T-helper 17 cell (primary cell): ENCODE results near the gene ADAMTS2. TPM values are rescaled to one million over a fixed set of nuclear protein-coding genes. Genes with fewer than 3 reads are reported as not detected.

Experiments used
- ATAC-seq: fragments of 150-1000 bp; cut with Tn5 transposase; 2 replicates; pipeline ENCODE4 v1.10.0; 2021; ENCODE audit warnings: mild to moderate bottlenecking, moderate library complexity
- DNase-seq, 3 donors: peaks; one replicate each; pipeline versions ENCODE4 v3.0.0 to v3.0.0-alpha.2; 2020 to 2021
- H3K9me3 ChIP-seq: one replicate; pipeline ENCODE4 v1.7.0; 2013; ENCODE audit warnings: low read length, mild to moderate bottlenecking; ENCODE audit not compliant: control insufficient read depth, poor library complexity, severe bottlenecking
- H3K27ac Mint-ChIP-seq: one replicate; pipeline ENCODE4 v1.8.0; 2022; ENCODE audit warnings: mild to moderate bottlenecking, moderate library complexity, mixed read lengths
- H3K27me3 Mint-ChIP-seq: one replicate; pipeline ENCODE4 v1.8.0; 2022; ENCODE audit warnings: mixed read lengths
- H3K36me3 Mint-ChIP-seq: one replicate; pipeline ENCODE4 v1.8.0; 2022; ENCODE audit warnings: low read depth, mixed read lengths
- H3K4me1 Mint-ChIP-seq: one replicate; pipeline ENCODE4 v1.8.0; 2022; ENCODE audit warnings: mild to moderate bottlenecking, mixed read lengths
- H3K4me3 Mint-ChIP-seq: one replicate; pipeline ENCODE4 v1.8.0; 2022; ENCODE audit warnings: mild to moderate bottlenecking, moderate library complexity, mixed read lengths
- total RNA-seq, 4 donors: library from RNA in 2 of 4; stranded (reverse) in 2 of 4; gene quantifications; one replicate each; pipeline ENCODE4 v1.2.3 and lab custom pipeline; 2022 to 2026

The ADAMTS2 gene
- total RNA-seq, 2 donors from 2014 or later, result not detected

- ATAC-seq (no peak), DNase-seq (no peak)
- no peaks in the 10 kb centered on the region for H3K4me1 Mint-ChIP-seq
- no peak overlapping the region for H3K4me3 Mint-ChIP-seq
- H3K9me3 ChIP-seq, result no peaks in the 10 kb centered on the region
- H3K27ac Mint-ChIP-seq, result no peak overlapping the region
- H3K27me3 Mint-ChIP-seq, result no peaks in the 10 kb centered on the region
- H3K36me3 Mint-ChIP-seq, result no peaks in the 10 kb centered on the region
Observed at GRCh38 chr5:179303451-179304200, 41.6 kb downstream of the ADAMTS2 start.

GRCh38 chr5:179302499-179303185 lies 42.6 kb downstream of the ADAMTS2 start:
- DNase-seq (no peak), ATAC-seq (no peak)
- Mint-ChIP-seq H3K4me1 (no peaks in the 10 kb centered on the region), H3K27ac (no peak overlapping the region), H3K36me3 (no peaks in the 10 kb centered on the region), H3K27me3 (no peaks in the 10 kb centered on the region), H3K4me3 (no peak overlapping the region)
- no peaks in the 10 kb centered on the region for H3K9me3 ChIP-seq

GRCh38 chr5:179301796-179302195 lies 43.5 kb downstream of the ADAMTS2 start:
- no peak for ATAC-seq
- H3K4me3 Mint-ChIP-seq, result no peak overlapping the region
- H3K4me1 Mint-ChIP-seq, result no peaks in the 10 kb centered on the region
- H3K27me3 Mint-ChIP-seq, result no peaks in the 10 kb centered on the region
- DNase-seq, result no peak
- H3K27ac Mint-ChIP-seq, result no peak overlapping the region
- no peaks in the 10 kb centered on the region for H3K36me3 Mint-ChIP-seq
- H3K9me3 ChIP-seq, result no peaks in the 10 kb centered on the region

- Mint-ChIP-seq H3K27ac (no peak overlapping the region), H3K27me3 (no peaks in the 10 kb centered on the region), H3K36me3 (no peaks in the 10 kb centered on the region), H3K4me3 (no peak overlapping the region), H3K4me1 (no peaks in the 10 kb centered on the region)
- DNase-seq (no peak), ATAC-seq (no peak)
- H3K9me3 ChIP-seq, result no peaks in the 10 kb centered on the region
Observed at GRCh38 chr5:179301376-179301775, 43.9 kb downstream of the ADAMTS2 start.

- no peak for ATAC-seq
- DNase-seq, result no peak
- Mint-ChIP-seq H3K36me3 (no peaks in the 10 kb centered on the region), H3K4me1 (no peaks in the 10 kb centered on the region), H3K27me3 (peaks cover 5% of the 10 kb centered on the region), H3K4me3 (no peak overlapping the region), H3K27ac (no peak overlapping the region)
- no peaks in the 10 kb centered on the region for H3K9me3 ChIP-seq
Observed at GRCh38 chr5:179300581-179301180, 44.6 kb downstream of the ADAMTS2 start.

GRCh38 chr5:179298181-179298993 lies 46.9 kb downstream of the ADAMTS2 start:
- Mint-ChIP-seq H3K27me3 (peaks cover 10% of the 10 kb centered on the region), H3K4me1 (no peaks in the 10 kb centered on the region), H3K27ac (no peak overlapping the region), H3K4me3 (no peak overlapping the region), H3K36me3 (no peaks in the 10 kb centered on the region)
- DNase-seq, result no peak
- ATAC-seq, result no peak
- H3K9me3 ChIP-seq, result no peaks in the 10 kb centered on the region

- H3K36me3 Mint-ChIP-seq, result no peaks in the 10 kb centered on the region
- H3K9me3 ChIP-seq, result no peaks in the 10 kb centered on the region
- no peak overlapping the region for H3K27ac Mint-ChIP-seq
- H3K27me3 Mint-ChIP-seq, result peaks cover 10% of the 10 kb centered on the region
- ATAC-seq (no peak), DNase-seq (no peak)
- no peak overlapping the region for H3K4me3 Mint-ChIP-seq
- H3K4me1 Mint-ChIP-seq, result no peaks in the 10 kb centered on the region
Observed at GRCh38 chr5:179297486-179298180, 47.6 kb downstream of the ADAMTS2 start.

- no peak overlapping the region for H3K4me3 Mint-ChIP-seq
- H3K27ac Mint-ChIP-seq, result no peak overlapping the region
- H3K4me1 Mint-ChIP-seq, result no peaks in the 10 kb centered on the region
- H3K27me3 Mint-ChIP-seq, result peaks cover 10% of the 10 kb centered on the region
- no peak for DNase-seq
- no peaks in the 10 kb centered on the region for H3K36me3 Mint-ChIP-seq
- no peak for ATAC-seq
- no peaks in the 10 kb centered on the region for H3K9me3 ChIP-seq
Observed at GRCh38 chr5:179297026-179297425, 48.2 kb downstream of the ADAMTS2 start.

GRCh38 chr5:179296150-179296821 lies 49.0 kb downstream of the ADAMTS2 start:
- no peaks in the 10 kb centered on the region for H3K9me3 ChIP-seq
- Mint-ChIP-seq H3K27ac (no peak overlapping the region), H3K4me3 (no peak overlapping the region), H3K36me3 (no peaks in the 10 kb centered on the region), H3K4me1 (no peaks in the 10 kb centered on the region), H3K27me3 (peaks cover 10% of the 10 kb centered on the region)
- DNase-seq, result no peak
- ATAC-seq, result no peak

GRCh38 chr5:179295778-179296149 lies 49.5 kb downstream of the ADAMTS2 start:
- H3K9me3 ChIP-seq, result no peaks in the 10 kb centered on the region
- Mint-ChIP-seq H3K4me1 (no peaks in the 10 kb centered on the region), H3K36me3 (no peaks in the 10 kb centered on the region), H3K27me3 (peaks cover 10% of the 10 kb centered on the region), H3K4me3 (no peak overlapping the region), H3K27ac (no peak overlapping the region)
- DNase-seq, result no peak
- no peak for ATAC-seq

- H3K9me3 ChIP-seq, result no peaks in the 10 kb centered on the region
- ATAC-seq, result no peak
- H3K4me1 Mint-ChIP-seq, result no peaks in the 10 kb centered on the region
- no peak overlapping the region for H3K4me3 Mint-ChIP-seq
- H3K27ac Mint-ChIP-seq, result no peak overlapping the region
- DNase-seq, result no peak
- H3K36me3 Mint-ChIP-seq, result no peaks in the 10 kb centered on the region
- peaks cover 10% of the 10 kb centered on the region for H3K27me3 Mint-ChIP-seq
Observed at GRCh38 chr5:179294891-179295777, 50.1 kb downstream of the ADAMTS2 start.
